DND-41 (cell line): ENCODE results near the gene CLSTN2.

Experiments
- ATAC-seq: fragments of 200-7000 bp; cut with Tn5 transposase; 3 replicates; pipeline ENCODE4 v1.9.1; 2021; ENCODE audit warnings: low read depth; ENCODE audit not compliant: insufficient read depth
- DNase-seq: peaks from one replicate; pipeline ENCODE4 v3.0.0-alpha.2; 2020
- H2AFZ ChIP-seq: 2 replicates; pipeline ENCODE4 v1.6.0; 2012; ENCODE audit warnings: low read depth, low read length
- H3K27ac ChIP-seq: 2 replicates; pipeline ENCODE4 v1.5.1; 2012; ENCODE audit warnings: low read length, inconsistent platforms
- H3K27me3 ChIP-seq: fragments of 200-600 bp; sonication (generic); 2 replicates; pipeline ENCODE4 v1.6.0; 2012; ENCODE audit warnings: low read length, mild to moderate bottlenecking, inconsistent platforms; ENCODE audit not compliant: insufficient read depth, poor library complexity
- H3K36me3 ChIP-seq: 2 replicates; pipeline ENCODE4 v1.5.1; 2012; ENCODE audit warnings: low read length, inconsistent platforms; ENCODE audit not compliant: insufficient read depth
- H3K4me1 ChIP-seq: 2 replicates; pipeline ENCODE4 v1.5.1; 2012; ENCODE audit warnings: mild to moderate bottlenecking, low read length; ENCODE audit not compliant: insufficient read depth
- H3K4me2 ChIP-seq: 2 replicates; pipeline ENCODE4 v1.6.0; 2012; ENCODE audit warnings: mild to moderate bottlenecking, moderate library complexity, low read length, inconsistent platforms; ENCODE audit not compliant: insufficient read depth
- H3K4me3 ChIP-seq, 2 experiments: fragments of 200-600 bp in 1 of 2; shearing (Covaris generic) in 1 of 2; 2 replicates each; pipeline ENCODE4 v1.5.1; 2012 to 2016; ENCODE audit warnings: inconsistent platforms in 2 of 2, low read length in 2 of 2, mild to moderate bottlenecking in 2 of 2, low read depth in 1 of 2, moderate library complexity in 1 of 2
- H3K79me2 ChIP-seq: 2 replicates; pipeline ENCODE4 v1.6.0; 2012; ENCODE audit warnings: low read length, inconsistent platforms; ENCODE audit not compliant: insufficient read depth
- H3K9ac ChIP-seq: 2 replicates; pipeline ENCODE4 v1.6.0; 2012; ENCODE audit warnings: low read depth, mild to moderate bottlenecking, inconsistent platforms, low read length, moderate library complexity
- H3K9me3 ChIP-seq: 2 replicates; pipeline ENCODE4 v1.5.1; 2012; ENCODE audit warnings: low read length, moderate library complexity, mild to moderate bottlenecking, inconsistent platforms; ENCODE audit not compliant: insufficient read depth, severe bottlenecking
- H4K20me1 ChIP-seq: 2 replicates; pipeline ENCODE4 v1.6.0; 2012; ENCODE audit warnings: low read length; ENCODE audit not compliant: insufficient read depth
- EZH2 ChIP-seq: IDR thresholded peaks from 3 replicates; pipeline ENCODE4 v1.6.1; 2012; ENCODE audit warnings: borderline replicate concordance, low read depth, mild to moderate bottlenecking, moderate library complexity, low read length, inconsistent platforms; ENCODE audit not compliant: severe bottlenecking
- TF ChIP-seq, protein P1 (sequence below): IDR thresholded peaks from 2 replicates; pipeline ENCODE4 v1.5.1; 2012; ENCODE audit warnings: borderline replicate concordance, low read length, moderate library complexity, mild to moderate bottlenecking; ENCODE audit not compliant: poor library complexity, severe bottlenecking; ENCODE audit errors: extremely low read depth

Gene CLSTN2

DNA sequence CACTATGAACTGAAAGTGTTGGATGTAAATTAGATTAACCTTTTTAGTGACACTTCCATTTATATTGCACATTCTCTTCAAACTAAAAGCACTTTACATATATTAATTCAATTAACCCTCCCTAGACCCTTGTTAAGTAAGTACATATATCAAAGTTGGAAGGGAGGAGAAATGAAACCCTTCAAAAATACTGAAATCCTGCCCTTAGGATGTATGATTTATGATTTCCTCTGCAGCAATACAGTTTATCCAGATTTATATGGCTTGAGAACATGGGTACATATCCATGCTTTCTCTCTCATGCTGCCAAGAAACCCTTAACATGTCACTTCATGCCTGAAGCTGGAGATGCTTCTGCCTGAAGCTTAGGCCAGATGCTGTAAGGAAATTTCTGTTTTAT lies 11.0 kb downstream of the CLSTN2 start:
- Histone ChIP-seq H3K27me3 (no peaks in the 10 kb centered on the region), H3K4me3 (no peak overlapping the region), H3K4me1 (no peaks in the 10 kb centered on the region), H3K27ac (no peak overlapping the region), H3K36me3 (no peaks in the 10 kb centered on the region), H3K9me3 (no peaks in the 10 kb centered on the region), H4K20me1 (no peaks in the 10 kb centered on the region), H3K79me2 (no peaks in the 10 kb centered on the region), H2AFZ (no peak overlapping the region), H3K4me2 (no peak overlapping the region), H3K9ac (no peak overlapping the region)
- DNase-seq, result no peak
- TF ChIP-seq, protein P1, sequence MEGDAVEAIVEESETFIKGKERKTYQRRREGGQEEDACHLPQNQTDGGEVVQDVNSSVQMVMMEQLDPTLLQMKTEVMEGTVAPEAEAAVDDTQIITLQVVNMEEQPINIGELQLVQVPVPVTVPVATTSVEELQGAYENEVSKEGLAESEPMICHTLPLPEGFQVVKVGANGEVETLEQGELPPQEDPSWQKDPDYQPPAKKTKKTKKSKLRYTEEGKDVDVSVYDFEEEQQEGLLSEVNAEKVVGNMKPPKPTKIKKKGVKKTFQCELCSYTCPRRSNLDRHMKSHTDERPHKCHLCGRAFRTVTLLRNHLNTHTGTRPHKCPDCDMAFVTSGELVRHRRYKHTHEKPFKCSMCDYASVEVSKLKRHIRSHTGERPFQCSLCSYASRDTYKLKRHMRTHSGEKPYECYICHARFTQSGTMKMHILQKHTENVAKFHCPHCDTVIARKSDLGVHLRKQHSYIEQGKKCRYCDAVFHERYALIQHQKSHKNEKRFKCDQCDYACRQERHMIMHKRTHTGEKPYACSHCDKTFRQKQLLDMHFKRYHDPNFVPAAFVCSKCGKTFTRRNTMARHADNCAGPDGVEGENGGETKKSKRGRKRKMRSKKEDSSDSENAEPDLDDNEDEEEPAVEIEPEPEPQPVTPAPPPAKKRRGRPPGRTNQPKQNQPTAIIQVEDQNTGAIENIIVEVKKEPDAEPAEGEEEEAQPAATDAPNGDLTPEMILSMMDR, result no peak
- TF ChIP-seq EZH2, result no peak
- ATAC-seq, result no peak

- H3K9me3 ChIP-seq, result no peaks in the 10 kb centered on the region
- H4K20me1 ChIP-seq, result no peaks in the 10 kb centered on the region
- H3K27me3 ChIP-seq, result peaks cover 5% of the 10 kb centered on the region
Measured at GRCh38 chr3:139948467-139948866, 13.5 kb downstream of the CLSTN2 start.

GRCh38 chr3:139948898-139949297 lies 13.9 kb downstream of the CLSTN2 start:
- Histone ChIP-seq H2AFZ (no peak overlapping the region), H4K20me1 (no peaks in the 10 kb centered on the region), H3K27ac (no peak overlapping the region), H3K4me2 (no peak overlapping the region), H3K9ac (no peak overlapping the region), H3K79me2 (no peaks in the 10 kb centered on the region), H3K4me1 (no peaks in the 10 kb centered on the region), H3K36me3 (no peaks in the 10 kb centered on the region), H3K9me3 (no peaks in the 10 kb centered on the region), H3K27me3 (peaks cover 5% of the 10 kb centered on the region), H3K4me3 (no peak overlapping the region)
- ATAC-seq (no peak), DNase-seq (no peak)
- TF ChIP-seq EZH2, result no peak
- TF ChIP-seq, protein P1, result no peak

More at GRCh38 chr3:139948467-139948866, 13.5 kb downstream of the CLSTN2 start:
- no peak overlapping the region for H2AFZ ChIP-seq
- no peak overlapping the region for H3K27ac ChIP-seq
- H3K79me2 ChIP-seq, result no peaks in the 10 kb centered on the region
- ATAC-seq (no peak), DNase-seq (no peak)
- no peaks in the 10 kb centered on the region for H3K4me1 ChIP-seq
- no peak overlapping the region for H3K4me3 ChIP-seq
- no peak overlapping the region for H3K4me2 ChIP-seq
- H3K36me3 ChIP-seq, result no peaks in the 10 kb centered on the region
- H3K9ac ChIP-seq, result no peak overlapping the region
- TF ChIP-seq, protein P1, result no peak
- TF ChIP-seq EZH2, result no peak

DNA sequence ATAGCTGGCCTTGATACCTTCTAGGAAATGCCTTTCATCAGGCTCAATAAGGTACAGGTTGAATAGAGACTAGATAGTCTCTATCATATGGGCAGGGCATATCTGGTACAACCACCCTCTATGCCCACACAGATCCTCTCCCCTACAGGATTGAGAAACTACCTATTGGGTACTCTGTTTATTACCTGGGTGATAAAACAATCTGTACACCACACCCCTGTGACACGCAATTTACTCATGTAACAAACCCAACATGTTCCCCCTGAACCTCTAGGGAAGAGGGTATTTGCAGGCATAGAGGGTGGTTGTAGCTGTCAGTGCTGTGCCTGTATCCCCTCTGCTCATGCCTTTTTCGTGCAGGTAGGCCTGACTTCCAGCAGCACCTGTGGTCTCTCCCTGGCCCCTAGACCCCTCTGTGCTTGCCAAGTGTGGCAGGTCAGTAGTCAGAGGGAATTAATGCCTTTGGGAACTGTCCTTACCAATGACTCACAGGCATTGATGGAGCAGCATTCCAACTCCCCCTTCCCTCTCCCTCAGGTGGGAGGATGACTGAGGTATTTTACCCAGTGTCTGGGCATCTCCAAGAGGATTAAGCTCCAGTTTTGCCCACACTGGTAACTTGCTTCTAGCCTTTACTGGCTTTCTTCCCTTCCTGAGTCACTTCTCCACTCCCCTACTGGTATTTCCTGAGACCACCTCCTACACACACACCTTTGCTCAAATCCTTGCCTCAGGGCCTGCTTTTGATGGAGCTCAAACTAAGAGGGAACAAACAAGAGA lies 18.3 kb downstream of the CLSTN2 start:
- H3K4me3 ChIP-seq, result no peak overlapping the region
- H3K27me3 ChIP-seq, result peaks cover 5% of the 10 kb centered on the region
- no peaks in the 10 kb centered on the region for H4K20me1 ChIP-seq
- no peaks in the 10 kb centered on the region for H3K9me3 ChIP-seq
- no peak overlapping the region for H3K9ac ChIP-seq
- ATAC-seq, result no peak
- no peak overlapping the region for H3K27ac ChIP-seq
- no peaks in the 10 kb centered on the region for H3K4me1 ChIP-seq
- DNase-seq, result no peak
- TF ChIP-seq, protein P1, result no peak
- TF ChIP-seq EZH2, result no peak
- no peak overlapping the region for H2AFZ ChIP-seq
- no peaks in the 10 kb centered on the region for H3K79me2 ChIP-seq
- H3K36me3 ChIP-seq, result no peaks in the 10 kb centered on the region
- no peak overlapping the region for H3K4me2 ChIP-seq
